Measurements from ENCODE around the gene TRAPPC5. TPM values are rescaled to one million over a fixed set of nuclear protein-coding genes. Genes with fewer than 3 reads are reported as not detected.
A peak's percentile ranks its signal among the peaks of the same experiment; 100 is the strongest.

TRAPPC5 gene
- total RNA-seq, 1 experiment from 2014 or later = 124 TPM

GRCh38 chr19:7658219-7658686, 22.4 kb upstream of the TRAPPC5 start:
- TF ChIP-seq USF1 (CRISPR knock-in tag; IDR thresholded peaks at IDR 0.05) (no peak), ZMAT4 (CRISPR knock-in tag; IDR thresholded peaks at IDR 0.05) (no peak), NFYB (CRISPR knock-in tag; conservative IDR thresholded peaks at IDR 0.05; ENCODE audit: low read depth) (0 out of 2 replicates have a peak, but pooled peaks have one; percentile 36)
- POLR2A ChIA-PET = no interaction called here
- Mint-ChIP-seq H3K4me1 (no peaks in the 10 kb centered on the region), H3K9me3 (no peaks in the 10 kb centered on the region), H3K27ac (no peak overlapping the region), H3K36me3 (no peaks in the 10 kb centered on the region), H3K4me3 (no peak overlapping the region), H3K27me3 (ENCODE audit: low read depth) (peaks cover 44% of the 10 kb centered on the region)
- CTCF ChIA-PET = interaction anchor here (1.0 to 3.0 kb wide), 2 partner anchors 22 to 90 kb away, joined by 3 to 19 read pairs; partner anchors contain the start of gene TRAPPC5
- ATAC-seq (peak; percentile 60; the same call in 1 of the 2 replicates), DNase-seq (ENCODE audit: low spot score) (no peak)

GRCh38 chr19:7661744-7662538, 18.7 kb upstream of the TRAPPC5 start:
- Mint-ChIP-seq H3K9me3 (no peaks in the 10 kb centered on the region), H3K4me1 (no peaks in the 10 kb centered on the region), H3K36me3 (no peaks in the 10 kb centered on the region), H3K27me3 (ENCODE audit: low read depth) (peaks cover 31% of the 10 kb centered on the region), H3K4me3 (no peak overlapping the region), H3K27ac (no peak overlapping the region)
- TF ChIP-seq MYBL2 (CRISPR knock-in tag; IDR thresholded peaks at IDR 0.05) (no peak), PRDM15 (CRISPR knock-in tag; IDR thresholded peaks at IDR 0.05) (no peak), ZBTB43 (CRISPR knock-in tag; IDR thresholded peaks at IDR 0.05) (no peak), JAZF1 (CRISPR knock-in tag; IDR thresholded peaks at IDR 0.05) (no peak), ZBTB21 (CRISPR knock-in tag; IDR thresholded peaks at IDR 0.05; ENCODE audit: borderline replicate concordance) (no peak), ETV6 (CRISPR knock-in tag; IDR thresholded peaks at IDR 0.05) (no peak), RELA (CRISPR knock-in tag; IDR thresholded peaks at IDR 0.05; ENCODE audit: borderline replicate concordance) (no peak)
- ChIA-PET POLR2A (no interaction called here), CTCF (interaction anchor here (1.3 to 1.7 kb wide), 2 partner anchors 10 to 19 kb away, joined by 5 to 12 read pairs; partner anchors contain the start of gene TRAPPC5)
- ATAC-seq (no peak), DNase-seq (ENCODE audit: low spot score) (no peak)

GRCh38 chr19:7662657-7663056, 18.0 kb upstream of the TRAPPC5 start:
- no peak for TF ChIP-seq ZNF232 (CRISPR knock-in tag; IDR thresholded peaks at IDR 0.05)
- TF ChIP-seq NFYB (CRISPR knock-in tag; conservative IDR thresholded peaks at IDR 0.05; ENCODE audit: low read depth) = no peak
- no peak for TF ChIP-seq NFATC4 (CRISPR knock-in tag; IDR thresholded peaks at IDR 0.05)
- no peak for TF ChIP-seq ZNF396 (CRISPR knock-in tag; IDR thresholded peaks at IDR 0.05; ENCODE audit: borderline replicate concordance)
- TF ChIP-seq ZNF121 (CRISPR knock-in tag; IDR thresholded peaks at IDR 0.05) = no peak
- TF ChIP-seq RELA (CRISPR knock-in tag; IDR thresholded peaks at IDR 0.05; ENCODE audit: borderline replicate concordance) = no peak
- ChIA-PET CTCF (interaction anchor here (0.8 kb wide), 1 partner anchor 94 kb away, joined by 3 read pairs; no protein-coding TSS in a partner anchor), POLR2A (no interaction called here)
- no peak for ATAC-seq
- H3K27me3 Mint-ChIP-seq (ENCODE audit: low read depth) = peaks cover 39% of the 10 kb centered on the region
- no peak overlapping the region for H3K27ac Mint-ChIP-seq
- H3K9me3 Mint-ChIP-seq = no peaks in the 10 kb centered on the region
- no peak for DNase-seq (ENCODE audit: low spot score)
- no peaks in the 10 kb centered on the region for H3K4me1 Mint-ChIP-seq
- no peak overlapping the region for H3K4me3 Mint-ChIP-seq
- H3K36me3 Mint-ChIP-seq = no peaks in the 10 kb centered on the region
